CD14-positive monocyte (primary cell): ENCODE results near the gene PRDX6. TPM values are rescaled to one million over a fixed set of nuclear protein-coding genes. Genes with fewer than 3 reads are reported as not detected.

Experiments used
- DNase-seq, 3 donors: peaks; one replicate each; pipeline ENCODE4 v3.0.0-alpha.2; 2011 to 2022
- H2AFZ ChIP-seq: 2 replicates; pipeline ENCODE4 v1.6.0; 2012; ENCODE audit warnings: mild to moderate bottlenecking, low read depth, low read length, inconsistent platforms; ENCODE audit not compliant: insufficient read depth, poor library complexity, severe bottlenecking
- H3K27ac ChIP-seq, 2 donors: 1 replicate in 1 of 2; 2 replicates in 1 of 2; pipeline ENCODE4 v1.5.1; 2012 to 2013; ENCODE audit warnings: low read length in 2 of 2, control low read depth in 1 of 2, inconsistent platforms in 1 of 2, low read depth in 1 of 2, mild to moderate bottlenecking in 1 of 2
- H3K27me3 ChIP-seq, 2 donors: one replicate each; pipeline versions ENCODE4 v1.6.0 to v1.6.1; 2011 to 2013; ENCODE audit warnings: low read length in 2 of 2; ENCODE audit not compliant: control insufficient read depth in 2 of 2, insufficient read depth in 2 of 2
- H3K36me3 ChIP-seq, 2 donors: replicated peaks in 1 of 2; 1 replicate in 1 of 2; 2 replicates in 1 of 2; pipeline versions ENCODE4 v1.5.1 to v1.6.1; 2012 to 2013; ENCODE audit warnings: low read length in 2 of 2, control low read depth in 1 of 2, inconsistent platforms in 1 of 2, mild to moderate bottlenecking in 1 of 2; ENCODE audit not compliant: insufficient read depth in 2 of 2, control insufficient read depth in 1 of 2
- H3K4me1 ChIP-seq, 2 donors: 1 replicate in 1 of 2; 2 replicates in 1 of 2; pipeline versions ENCODE4 v1.5.1 to v1.6.1; 2012 to 2013; ENCODE audit warnings: low read length in 2 of 2, control low read depth in 1 of 2, inconsistent platforms in 1 of 2, mild to moderate bottlenecking in 1 of 2, moderate library complexity in 1 of 2; ENCODE audit not compliant: insufficient read depth in 2 of 2, control insufficient read depth in 1 of 2
- H3K4me2 ChIP-seq: replicated peaks from 2 replicates; pipeline ENCODE3; 2012; ENCODE audit warnings: low read length, moderate library complexity, mild to moderate bottlenecking; ENCODE audit not compliant: poor library complexity, severe bottlenecking; ENCODE audit errors: extremely low read depth
- H3K4me3 ChIP-seq, 3 experiments: fragments of 200-600 bp in 1 of 3; sonication (generic) in 1 of 3; replicated peaks in 1 of 3; 1 replicate in 2 of 3; 2 replicates in 1 of 3; pipeline ENCODE4 v1.5.1; 2011 to 2013; ENCODE audit warnings: low read length in 3 of 3, mild to moderate bottlenecking in 3 of 3, control low read depth in 2 of 3, low read depth in 2 of 3, inconsistent platforms in 1 of 3, moderate library complexity in 1 of 3
- H3K79me2 ChIP-seq: 2 replicates; pipeline ENCODE4 v1.6.0; 2012; ENCODE audit warnings: mild to moderate bottlenecking, control low read depth, inconsistent platforms, low read length, moderate library complexity; ENCODE audit not compliant: insufficient read depth
- H3K9ac ChIP-seq: 2 replicates; pipeline ENCODE4 v1.6.0; 2017; ENCODE audit warnings: low read length, mild to moderate bottlenecking; ENCODE audit not compliant: insufficient read depth, poor library complexity, severe bottlenecking
- H3K9me3 ChIP-seq, 2 donors: replicated peaks in 1 of 2; 1 replicate in 1 of 2; 2 replicates in 1 of 2; pipeline versions ENCODE4 v1.5.1 to v1.6.1; 2012 to 2013; ENCODE audit warnings: low read length in 2 of 2, control low read depth in 1 of 2; ENCODE audit not compliant: control insufficient read depth in 1 of 2, insufficient read depth in 1 of 2
- H4K20me1 ChIP-seq: 2 replicates; pipeline ENCODE4 v1.6.0; 2012; ENCODE audit warnings: mild to moderate bottlenecking, low read length, control low read depth, moderate library complexity; ENCODE audit not compliant: insufficient read depth
- H3K27ac Mint-ChIP-seq, 7 donors: one replicate each; pipeline ENCODE4 v1.8.0; 2020; ENCODE audit warnings: mild to moderate bottlenecking in 7 of 7, mixed read lengths in 7 of 7, moderate library complexity in 6 of 7, inconsistent platforms in 2 of 7
- H3K27me3 Mint-ChIP-seq, 3 donors: one replicate each; pipeline ENCODE4 v1.8.0; 2021 to 2022; ENCODE audit warnings: low read depth in 3 of 3, mild to moderate bottlenecking in 3 of 3, mixed read lengths in 3 of 3, moderate library complexity in 3 of 3, inconsistent platforms in 1 of 3
- H3K36me3 Mint-ChIP-seq, 2 donors: one replicate each; pipeline ENCODE4 v1.8.0; 2020; ENCODE audit warnings: mixed read lengths in 2 of 2, inconsistent platforms in 1 of 2, mild to moderate bottlenecking in 1 of 2
- H3K4me1 Mint-ChIP-seq: one replicate; pipeline ENCODE4 v1.8.0; 2020; ENCODE audit warnings: mild to moderate bottlenecking, mixed read lengths
- H3K4me3 Mint-ChIP-seq, 2 donors: one replicate each; pipeline ENCODE4 v1.8.0; 2020; ENCODE audit warnings: mild to moderate bottlenecking in 2 of 2, mixed read lengths in 2 of 2, moderate library complexity in 1 of 2
- H3K9me3 Mint-ChIP-seq, 7 donors: one replicate each; pipeline ENCODE4 v1.8.0; 2020 to 2022; ENCODE audit warnings: mixed read lengths in 7 of 7, mild to moderate bottlenecking in 6 of 7, moderate library complexity in 6 of 7, inconsistent platforms in 2 of 7
- CTCF ChIP-seq: fragments of 200-600 bp; IDR thresholded peaks from one replicate; pipeline ENCODE4 v1.8.0; 2022; ENCODE audit warnings: antibody characterized with exemption, mild to moderate bottlenecking
- WGBS: methylation state at CpG from one replicate; pipeline ENCODE4 v1.1.5; 2013; ENCODE audit warnings: missing lambda C conversion rate; ENCODE audit not compliant: insufficient coverage; 5-methylcytosine and 5-hydroxymethylcytosine counted together
- intact Hi-C, 2 donors: fragments of 100-400 bp; cut with micrococcal nuclease; formaldehyde crosslinking; loops; one replicate each; pipeline versions ENCODE4 v1.15.0 to v1.15.1; 2023
- polyA plus RNA-seq, 3 donors: library from polyadenylated mRNA; depleted of rRNA in 1 of 3; unstranded in 2 of 3; stranded (reverse) in 1 of 3; fragments of 300-500 nt in 2 of 3; fragments of >200 nt in 1 of 3; fragmentation: Illumina TruSeq in 2 of 3; gene quantifications; 1 replicate in 2 of 3; 2 replicates in 1 of 3; pipeline ENCODE4 v1.2.3, GENCODE V29; 2012 to 2021

Gene PRDX6
- polyA plus RNA-seq, 3 donors, result 89.5 to 142 (median 119) TPM

- no peak overlapping the region for H3K4me3 ChIP-seq
- H3K27ac ChIP-seq, result no peak overlapping the region
- peaks cover 55% of the 10 kb centered on the region in 2 donors for H3K36me3 Mint-ChIP-seq
- no peak overlapping the region for H3K9ac ChIP-seq
- H3K27ac Mint-ChIP-seq, result peak overlapping the region in 2 of 7 donors; percentile 2 to 9
- peaks cover 0 to 14% (median 10%) of the 10 kb centered on the region in 7 donors for H3K9me3 Mint-ChIP-seq
- H3K36me3 ChIP-seq, result peaks cover 50 to 62% of the 10 kb centered on the region in 2 donors
- H3K27me3 ChIP-seq, result no peaks in the 10 kb centered on the region
- no peaks in the 10 kb centered on the region for H4K20me1 ChIP-seq
- H3K79me2 ChIP-seq, result no peaks in the 10 kb centered on the region
- H3K4me1 ChIP-seq, result no peaks in the 10 kb centered on the region
- 100% methylated on average over 1 of the region's 5 CpGs for WGBS
- no peaks in the 10 kb centered on the region for H3K4me1 Mint-ChIP-seq
- H3K9me3 ChIP-seq, result peaks cover 6 to 10% of the 10 kb centered on the region in 2 donors
- H2AFZ ChIP-seq, result no peak overlapping the region
- H3K4me3 Mint-ChIP-seq, result no peak overlapping the region
- intact Hi-C loops, result no loop called here
- H3K4me2 ChIP-seq, result no peak overlapping the region
- no peak for TF ChIP-seq CTCF
- DNase-seq, result no peak
- peaks cover 0 to 2% (median 0%) of the 10 kb centered on the region in 3 donors for H3K27me3 Mint-ChIP-seq
These were observed 12.0 kb downstream of the PRDX6 start for GRCh38 chr1:173489149-173489600.

GRCh38 chr1:173489929-173490328, 12.8 kb downstream of the PRDX6 start:
- H3K4me1 Mint-ChIP-seq, result no peaks in the 10 kb centered on the region
- Histone ChIP-seq H3K4me3 (no peak overlapping the region), H4K20me1 (no peaks in the 10 kb centered on the region), H3K27ac (no peak overlapping the region), H3K9me3 (peaks cover 7 to 15% of the 10 kb centered on the region in 2 donors), H3K36me3 (peaks cover 43 to 54% of the 10 kb centered on the region in 2 donors), H3K79me2 (no peaks in the 10 kb centered on the region), H3K4me1 (no peaks in the 10 kb centered on the region), H3K27me3 (no peaks in the 10 kb centered on the region), H2AFZ (no peak overlapping the region), H3K9ac (no peak overlapping the region), H3K4me2 (no peak overlapping the region)
- 100% methylated on average over 2 of the region's 3 CpGs for WGBS
- H3K36me3 Mint-ChIP-seq, result peaks cover 47 to 48% of the 10 kb centered on the region in 2 donors
- H3K27ac Mint-ChIP-seq, result peak overlapping the region in 1 of 7 donors; percentile 31
- intact Hi-C loops, result no loop called here
- peaks cover 4 to 21% (median 11%) of the 10 kb centered on the region in 7 donors for H3K9me3 Mint-ChIP-seq
- H3K27me3 Mint-ChIP-seq, result peaks cover 0 to 2% (median 0%) of the 10 kb centered on the region in 3 donors
- H3K4me3 Mint-ChIP-seq, result no peak overlapping the region
- DNase-seq, result no peak
- TF ChIP-seq CTCF, result no peak
